HG03196 (cell line): ENCODE data around the gene ARHGAP19.
A peak's percentile ranks its signal among the peaks of the same experiment; 100 is the strongest.

Experiments
- ATAC-seq: cut with Tn5 transposase; IDR thresholded peaks from one replicate; pipeline ENCODE4 v1.9.1; 2021; ENCODE audit not compliant: unreplicated experiment

The ARHGAP19 gene

DNA sequence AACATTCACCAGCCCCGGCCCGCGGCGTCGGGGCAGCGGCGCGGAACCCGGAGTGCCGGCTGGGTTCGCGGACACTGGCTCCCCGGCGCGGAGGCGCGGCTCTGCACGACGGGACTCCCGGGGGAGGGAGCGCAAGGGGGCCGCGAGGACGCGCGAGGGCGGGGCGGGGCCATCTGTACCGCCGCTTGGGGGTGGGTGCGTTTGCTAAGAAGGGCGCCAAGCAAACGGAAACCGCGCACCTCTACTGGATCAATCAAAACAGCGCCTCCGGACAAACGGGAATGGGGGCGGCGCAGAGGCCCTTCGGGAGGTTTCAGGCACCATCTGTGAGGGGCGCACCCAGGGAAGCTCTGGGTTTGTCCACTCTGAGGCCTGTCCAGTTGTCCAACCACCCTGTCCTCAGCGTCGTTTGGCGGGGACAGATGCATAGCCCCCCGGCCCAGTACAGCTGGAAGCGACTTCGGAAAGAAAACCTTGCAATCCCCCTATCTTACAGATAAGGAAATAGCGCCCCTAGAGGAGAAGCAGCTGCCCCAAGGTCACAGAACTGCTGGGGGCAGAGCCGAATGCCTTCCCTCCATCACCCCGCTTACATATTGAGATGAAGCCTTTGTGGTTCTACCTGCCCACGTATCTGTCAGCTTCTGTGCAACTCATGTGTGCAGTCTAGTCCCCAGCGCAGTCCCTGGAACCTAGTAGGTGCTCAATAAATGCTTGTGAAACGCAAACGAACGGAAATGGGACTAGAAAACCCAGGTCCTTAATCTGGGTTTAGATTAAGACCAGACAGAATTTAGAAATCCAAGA lies 96.0 kb downstream of the ARHGAP19 start:
- ATAC-seq, result peak; percentile 50

DNA sequence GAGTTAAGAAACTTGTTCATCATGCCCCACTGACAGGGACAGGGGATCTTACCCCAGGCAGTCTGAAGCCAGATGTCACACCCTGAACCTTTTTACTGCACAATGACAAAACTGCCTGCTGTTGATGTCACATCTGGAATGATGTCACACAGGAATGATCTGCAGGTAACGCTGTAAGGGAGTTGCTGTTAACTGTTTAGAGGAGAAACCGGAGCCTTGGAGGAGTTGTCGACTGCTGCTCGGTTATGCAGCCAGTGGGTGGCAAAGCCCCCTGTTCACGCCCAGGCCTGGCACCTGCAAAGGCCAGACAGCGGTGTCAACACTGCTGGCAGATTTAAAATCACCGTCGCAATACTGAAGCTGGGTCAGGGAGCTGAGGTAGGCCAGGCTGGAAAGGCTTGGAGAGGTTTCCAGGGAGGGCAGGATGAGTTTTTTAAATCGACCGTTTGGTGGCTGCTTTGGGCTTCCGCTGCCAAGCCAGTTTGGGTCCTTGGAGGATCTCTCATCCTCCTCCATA lies 96.7 kb downstream of the ARHGAP19 start:
- no peak for ATAC-seq

DNA sequence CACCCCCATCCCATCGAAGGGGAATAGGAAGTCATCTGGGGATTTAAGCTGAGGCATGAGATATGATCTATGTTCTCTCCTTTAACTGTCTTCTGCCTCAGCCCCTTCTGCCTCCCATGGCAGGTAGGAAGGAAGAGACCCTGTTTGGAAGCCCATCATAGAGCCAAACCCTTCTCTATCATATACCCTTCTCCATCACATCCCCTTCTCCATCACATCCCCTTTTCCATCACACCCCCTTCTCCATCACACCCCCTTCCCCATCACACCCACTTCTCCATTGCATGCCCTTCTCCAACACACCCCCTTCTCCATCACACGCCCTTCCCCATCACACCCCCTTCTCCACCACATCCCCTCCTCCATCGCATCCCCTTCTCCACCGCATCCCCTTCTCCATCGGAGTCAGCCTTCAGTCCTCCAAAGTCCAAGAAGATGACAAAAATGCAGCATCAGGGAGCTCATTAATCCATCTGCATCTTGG lies 99.4 kb downstream of the ARHGAP19 start:
- no peak for ATAC-seq

DNA sequence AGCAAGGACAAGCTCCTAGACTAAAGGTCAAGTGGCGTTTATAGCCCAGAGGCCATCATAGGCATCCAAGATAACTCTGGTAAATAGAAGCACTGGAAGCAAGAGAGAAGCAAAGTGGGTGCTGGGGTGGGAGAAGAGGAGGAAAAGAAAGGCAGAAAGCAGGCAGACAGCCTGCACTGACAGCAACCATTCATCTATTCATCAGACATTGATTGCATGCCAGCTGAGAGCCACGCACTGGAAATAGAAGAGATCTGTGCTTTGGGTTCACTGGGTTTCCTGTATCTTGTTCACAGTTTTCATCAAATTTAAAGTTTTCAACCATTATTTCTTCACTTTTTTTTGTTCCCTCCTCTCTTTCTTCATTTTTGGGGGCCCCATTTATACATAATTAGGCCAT lies 102.0 kb downstream of the ARHGAP19 start:
- ATAC-seq, result no peak

DNA sequence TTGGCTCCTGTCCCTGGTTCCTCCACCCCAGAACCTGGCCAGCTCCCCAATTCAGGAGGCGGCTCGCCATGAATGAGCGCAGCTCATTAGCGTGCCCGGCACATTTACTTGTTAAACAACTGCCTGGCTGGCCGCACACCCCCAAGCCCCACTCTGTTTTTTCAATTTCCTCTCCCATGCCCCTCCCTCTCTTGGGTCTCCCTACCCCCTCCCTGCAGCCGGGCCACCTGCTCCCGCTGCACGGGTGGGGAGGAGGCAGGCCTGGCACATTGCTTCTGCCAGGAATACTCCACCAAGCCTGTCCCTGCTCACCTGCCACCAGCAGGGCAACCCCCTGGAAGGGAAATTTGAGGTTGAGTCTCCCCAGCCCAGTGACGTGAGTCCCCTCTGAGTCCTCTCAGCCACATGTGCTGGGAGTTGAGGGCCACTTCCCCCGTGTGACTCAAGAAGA lies 104.2 kb downstream of the ARHGAP19 start:
- no peak for ATAC-seq

- ATAC-seq, result no peak
Measured at GRCh38 chr10:97186911-97187310, 105.5 kb downstream of the ARHGAP19 start.

DNA sequence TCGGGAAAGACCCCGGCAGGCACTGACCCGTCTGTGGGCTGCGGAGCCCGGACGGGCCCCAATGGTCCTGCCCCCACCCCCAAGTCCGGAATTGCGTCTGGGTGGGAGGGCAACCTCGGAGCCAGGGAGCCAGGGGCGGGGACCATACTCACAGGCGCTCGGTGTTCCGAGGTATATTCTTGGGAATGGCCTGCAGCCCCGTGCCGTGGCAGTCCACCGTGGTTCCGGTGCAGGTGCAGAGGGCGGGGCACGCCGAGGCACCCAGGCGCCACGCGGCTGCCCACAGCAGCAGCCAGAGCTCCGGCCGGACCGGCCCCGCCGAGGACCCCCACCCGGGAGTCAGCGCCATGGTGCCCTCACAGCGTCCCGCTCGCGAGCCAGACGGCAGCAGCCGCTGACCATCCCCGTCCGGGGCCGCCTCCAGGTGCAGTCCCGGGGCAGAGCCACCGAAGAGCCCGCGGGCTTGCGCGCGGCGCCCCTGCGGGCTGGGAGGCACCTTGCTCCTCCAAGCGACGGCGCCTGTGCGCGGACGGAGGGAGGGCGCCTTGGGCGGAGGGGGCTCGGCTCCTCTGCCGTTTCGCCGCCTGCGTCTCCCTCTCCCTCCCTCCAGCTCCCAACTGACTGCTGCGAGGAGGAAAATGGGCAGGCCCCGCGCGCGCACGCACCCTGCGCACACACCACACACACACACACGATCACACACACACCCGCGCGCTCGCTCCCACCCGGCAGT lies 106.9 kb downstream of the ARHGAP19 start, which contains the start of gene SLIT1:
SLIT1 (minus strand) TSS at position 634 of the 733 bp plus-strand sequence; CDS start at position 349, 285 bp downstream.
- no peak for ATAC-seq

GRCh38 chr10:97184971-97185325 lies 107.5 kb downstream of the ARHGAP19 start:
- ATAC-seq, result no peak

DNA sequence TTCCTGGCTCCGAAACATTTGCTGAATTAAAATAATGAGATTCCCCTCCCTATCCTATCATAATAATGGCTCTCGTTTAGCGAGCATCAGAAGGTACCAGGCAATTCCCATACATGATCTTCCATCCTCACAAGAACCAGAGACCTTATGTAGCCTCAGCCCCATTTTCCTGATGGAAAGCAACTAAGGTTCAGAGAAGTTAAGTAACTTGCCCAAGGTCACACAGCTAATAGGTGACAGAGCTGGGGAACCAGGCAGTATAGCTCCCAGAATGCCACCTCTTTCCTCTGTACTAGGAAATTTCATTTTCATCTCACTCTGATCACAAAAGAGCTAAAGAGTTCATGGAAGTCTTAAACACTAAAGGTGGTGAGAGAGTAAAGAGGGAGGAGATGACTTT lies 109.1 kb downstream of the ARHGAP19 start:
- no peak for ATAC-seq

GRCh38 chr10:97182288-97182990 lies 110.0 kb downstream of the ARHGAP19 start:
- no peak for ATAC-seq

DNA sequence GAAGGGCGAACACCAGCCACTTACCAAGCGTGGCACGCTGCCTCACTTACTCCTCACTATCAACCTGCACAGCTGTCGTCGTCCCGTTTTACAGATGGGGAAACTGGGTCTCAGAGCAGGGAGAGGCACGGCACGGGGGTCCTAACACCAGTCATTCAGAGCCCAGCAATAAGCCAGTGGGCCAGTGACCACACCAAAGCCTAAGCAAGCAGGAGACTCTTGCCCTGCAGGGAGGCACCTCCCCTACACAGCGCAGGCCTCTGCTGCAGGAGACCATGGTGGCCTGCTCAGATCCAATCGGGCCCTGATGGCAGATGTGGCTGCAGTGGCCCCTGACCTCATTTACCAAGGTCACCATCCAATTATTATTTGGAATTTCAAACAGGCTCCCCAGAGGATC lies 111.5 kb downstream of the ARHGAP19 start:
- ATAC-seq, result no peak

DNA sequence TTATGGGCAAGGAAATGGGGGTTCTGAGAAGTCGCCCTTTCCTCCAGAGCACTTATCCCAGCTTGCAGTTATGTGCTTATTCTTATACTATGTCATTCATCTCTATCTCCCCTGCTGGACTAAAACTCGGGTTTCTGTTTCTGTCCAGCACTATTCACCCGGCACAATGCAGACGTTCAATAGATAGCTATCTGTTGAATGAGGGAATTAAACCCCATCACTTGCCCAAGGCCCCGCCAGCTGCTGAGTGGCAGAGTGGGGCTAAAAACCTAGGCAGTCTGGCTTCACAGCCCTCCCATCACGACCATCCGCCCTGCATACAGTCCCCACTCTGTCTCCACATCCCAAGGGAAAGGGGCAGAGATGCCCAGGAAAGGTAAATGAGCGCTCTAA lies 112.1 kb downstream of the ARHGAP19 start:
- no peak for ATAC-seq

GRCh38 chr10:97179731-97180362 lies 112.6 kb downstream of the ARHGAP19 start:
- ATAC-seq, result no peak

DNA sequence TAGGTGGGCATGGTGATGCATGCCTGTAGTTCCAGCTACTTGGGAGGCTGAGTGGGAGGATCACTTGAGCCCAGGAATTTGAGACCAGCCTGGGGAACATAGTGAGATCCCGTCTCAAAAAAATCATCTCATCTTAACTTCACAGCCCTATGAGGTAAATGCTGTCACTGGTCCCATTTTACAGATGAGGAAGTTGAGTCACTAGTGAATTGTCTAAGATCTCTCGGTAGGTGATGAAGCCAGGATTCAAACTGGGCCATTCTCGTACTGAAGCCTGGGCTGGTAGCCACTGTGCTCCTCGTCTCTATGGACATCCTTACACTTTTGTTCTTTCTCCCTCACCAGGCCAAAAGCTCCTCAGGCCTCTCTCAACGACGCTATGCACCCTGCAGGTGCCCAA lies 113.1 kb downstream of the ARHGAP19 start:
- no peak for ATAC-seq

DNA sequence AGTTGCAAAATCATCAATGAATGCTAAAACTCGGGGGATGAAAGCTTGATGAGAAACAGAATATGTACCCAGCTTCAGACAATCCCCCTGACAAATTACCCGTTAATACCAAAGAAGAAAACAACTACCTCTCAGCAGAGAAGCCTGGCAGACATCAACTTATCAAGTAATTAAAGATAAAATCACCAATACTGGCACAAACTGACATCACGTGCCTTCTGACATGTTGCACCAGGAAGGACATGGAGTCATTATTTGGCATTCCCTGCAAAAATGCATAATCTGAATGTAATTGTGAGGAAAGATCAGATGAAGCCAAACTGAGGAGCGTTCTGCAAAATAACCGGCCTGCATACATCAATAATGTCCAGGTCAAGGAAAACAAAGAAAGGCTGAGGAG lies 114.4 kb downstream of the ARHGAP19 start:
- ATAC-seq, result no peak

DNA sequence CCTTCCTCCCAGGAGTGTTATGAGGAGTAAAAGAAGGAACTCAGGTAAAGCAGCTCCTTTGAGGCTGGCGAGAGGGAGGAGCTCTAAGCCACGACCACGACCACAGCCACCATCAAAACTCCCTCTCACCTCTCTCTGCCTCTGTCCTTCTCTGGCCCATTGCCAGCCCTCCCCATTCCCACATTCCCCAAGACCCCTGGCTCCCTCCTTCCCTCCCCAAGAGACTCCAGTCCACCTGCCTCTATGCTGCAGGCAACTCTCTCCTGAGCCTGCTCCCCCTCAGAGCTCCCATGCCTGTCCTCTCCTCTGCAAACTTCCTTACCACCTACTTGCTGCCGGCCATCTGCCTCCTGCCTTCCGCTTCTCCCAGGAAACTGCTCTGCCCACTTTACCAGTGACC lies 116.2 kb downstream of the ARHGAP19 start:
- no peak for ATAC-seq

- ATAC-seq, result no peak
Measured at GRCh38 chr10:97175586-97175985, 116.9 kb downstream of the ARHGAP19 start.

DNA sequence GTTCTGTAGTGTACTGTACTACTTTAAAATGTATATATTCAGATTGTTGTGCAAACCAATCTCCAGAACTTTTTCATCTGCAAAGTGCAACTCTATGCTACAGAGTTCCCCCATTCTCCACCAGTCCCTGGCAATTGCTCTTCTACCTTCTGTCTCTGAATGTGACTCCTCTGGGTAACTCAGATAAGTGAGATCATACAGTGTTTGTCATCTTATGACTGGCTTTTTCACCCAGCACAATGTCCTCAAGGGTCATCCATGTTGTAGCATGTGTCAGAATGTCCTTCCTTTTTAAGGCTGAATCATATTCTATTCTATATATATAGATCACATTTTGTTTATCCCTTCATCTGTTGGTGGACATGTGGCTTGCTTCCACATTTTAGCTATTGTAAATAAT lies 117.5 kb downstream of the ARHGAP19 start:
- no peak for ATAC-seq

DNA sequence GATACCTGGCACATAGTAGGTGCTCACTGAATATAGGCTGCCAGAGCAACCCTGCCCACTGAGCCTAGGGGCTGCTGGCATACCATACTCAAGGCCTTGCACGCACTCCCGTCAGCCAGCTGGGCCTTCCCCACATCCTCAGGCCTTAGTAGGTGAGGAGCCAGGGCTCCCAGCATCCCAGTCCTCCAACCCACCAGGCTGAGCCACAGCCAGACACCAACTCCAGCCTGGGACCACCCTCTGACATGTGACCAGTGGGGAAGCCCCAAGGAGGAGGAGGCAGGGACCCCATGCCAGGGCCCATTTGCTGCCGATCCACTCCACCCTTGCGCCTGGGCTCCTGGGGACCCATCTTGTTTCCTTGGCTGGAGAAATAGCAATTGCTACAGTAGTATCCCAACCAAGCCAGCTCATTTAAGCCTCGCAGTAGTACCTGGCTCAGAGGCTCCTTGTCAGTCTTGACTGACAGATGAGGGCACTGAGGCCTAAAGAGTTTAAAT lies 118.1 kb downstream of the ARHGAP19 start:
- ATAC-seq, result no peak

DNA sequence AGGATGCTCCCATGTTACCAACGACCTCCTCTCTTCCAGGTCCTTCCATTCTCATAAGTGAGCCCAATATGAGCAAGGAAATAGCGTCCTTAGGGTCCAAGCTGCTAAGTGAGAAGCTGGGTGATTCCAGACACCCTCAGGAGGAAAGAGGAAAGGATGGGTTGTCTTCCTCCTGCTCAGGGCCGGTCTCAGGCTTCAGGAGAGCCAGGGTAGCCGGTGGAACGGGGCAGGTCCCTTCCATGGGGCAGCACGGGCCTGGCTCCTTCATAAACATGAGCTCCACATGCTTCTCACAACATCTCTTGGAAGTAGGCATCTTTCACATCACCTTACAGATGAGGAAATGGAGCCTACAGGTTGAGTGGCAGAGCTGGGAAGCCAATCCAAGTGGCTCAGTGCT lies 119.4 kb downstream of the ARHGAP19 start:
- ATAC-seq, result no peak
